22Rv1 (cell line): ENCODE data around the gene TNNT2.

Experiments
- H3K27ac ChIP-seq: fragments of 450-650 bp; 2 replicates; pipeline ENCODE4 v1.5.1; 2017
- CTCF ChIP-seq: fragments of 450-650 bp; IDR thresholded peaks from 2 replicates; pipeline ENCODE4 v1.5.1; 2017; ENCODE audit warnings: mild to moderate bottlenecking
- ZFX ChIP-seq: fragments of 450-650 bp; IDR thresholded peaks from 2 replicates; pipeline ENCODE4 v1.6.1; 2017; ENCODE audit warnings: antibody characterized with exemption, borderline replicate concordance

Gene TNNT2

GRCh38 chr1:201341377-201341776 is 36.1 kb downstream of the TNNT2 start:
- no peak for TF ChIP-seq CTCF
- TF ChIP-seq ZFX, result no peak
- no peak overlapping the region for H3K27ac ChIP-seq

GRCh38 chr1:201336711-201337450 is 40.6 kb downstream of the TNNT2 start:
- H3K27ac ChIP-seq, result no peak overlapping the region
- TF ChIP-seq ZFX, result no peak
- TF ChIP-seq CTCF, result no peak

- no peak overlapping the region for H3K27ac ChIP-seq
- no peak for TF ChIP-seq CTCF
- no peak for TF ChIP-seq ZFX
Measured at GRCh38 chr1:201335901-201336300, 41.6 kb downstream of the TNNT2 start.

GRCh38 chr1:201335174-201335870 is 42.2 kb downstream of the TNNT2 start:
- H3K27ac ChIP-seq, result no peak overlapping the region
- TF ChIP-seq ZFX (no peak), CTCF (no peak)

- TF ChIP-seq CTCF (no peak), ZFX (no peak)
- no peak overlapping the region for H3K27ac ChIP-seq
Measured at GRCh38 chr1:201334325-201335173, 42.9 kb downstream of the TNNT2 start.

GRCh38 chr1:201332616-201333335 is 44.7 kb downstream of the TNNT2 start:
- no peak overlapping the region for H3K27ac ChIP-seq
- TF ChIP-seq ZFX (no peak), CTCF (no peak)
